Psoas muscle (tissue), 8 donors: ENCODE measurements around the gene CUEDC1. TPM values are rescaled to one million over a fixed set of nuclear protein-coding genes. Genes with fewer than 3 reads are reported as not detected.

Source experiments
- ATAC-seq, 4 donors: fragments of 200-7000 bp; cut with Tn5 transposase; one replicate each; pipeline ENCODE4 v1.9.1; 2020; ENCODE audit warnings: moderate library complexity in 3 of 4, mild to moderate bottlenecking in 2 of 4
- DNase-seq, 2 donors: peaks; one replicate each; pipeline ENCODE4 v3.0.0-alpha.2; 2020
- H3K27ac ChIP-seq: fragments of 200-600 bp; one replicate; pipeline ENCODE4 v1.8.0; 2022
- H3K27me3 ChIP-seq, 3 donors: fragments of 200-600 bp in 1 of 3; one replicate each; pipeline versions ENCODE4 v1.6.1 to v1.8.0; 2013 to 2022; ENCODE audit warnings: low read length in 2 of 3, mild to moderate bottlenecking in 2 of 3, moderate library complexity in 1 of 3; ENCODE audit not compliant: insufficient read depth in 3 of 3
- H3K36me3 ChIP-seq, 2 donors: fragments of 200-600 bp in 1 of 2; one replicate each; pipeline versions ENCODE4 v1.6.1 to v1.8.0; 2013 to 2022; ENCODE audit warnings: low read depth in 1 of 2, mild to moderate bottlenecking in 1 of 2, moderate library complexity in 1 of 2; ENCODE audit not compliant: insufficient read depth in 1 of 2
- H3K4me1 ChIP-seq: fragments of 200-600 bp; one replicate; pipeline ENCODE4 v1.8.0; 2022
- H3K4me3 ChIP-seq: fragments of 200-600 bp; one replicate; pipeline ENCODE4 v1.8.0; 2022; ENCODE audit warnings: mild to moderate bottlenecking
- H3K9me3 ChIP-seq: fragments of 200-600 bp; one replicate; pipeline ENCODE4 v1.8.0; 2022
- WGBS, 3 donors: extraction: QIAGEN DNeasy Blood & Tissue Kit; methylation state at CpG; one replicate each; pipeline versions ENCODE4 v1.1.6 to v1.1.7; 2013; 5-methylcytosine and 5-hydroxymethylcytosine counted together
- intact Hi-C, 2 donors: fragments of 100-400 bp; cut with DNase I; formaldehyde crosslinking; loops; one replicate each; pipeline versions ENCODE4 v1.11.0 to v1.14.2; 2022
- polyA plus RNA-seq, 3 donors: library from polyadenylated mRNA; stranded (reverse); fragments of 200-250 nt; gene quantifications; one replicate each; pipeline ENCODE4 v1.2.3, GENCODE V29; 2013
- total RNA-seq, 4 donors: library from RNA; stranded (reverse); fragmentation: NEBNext Ultra II Directional in 2 of 4; extraction: Animal tissue kit (Norgen Biotek cat#: 25700) in 2 of 4; gene quantifications; one replicate each; pipeline versions ENCODE4 v1.2.1 to v1.2.4, GENCODE V29; 2021 to 2023
- TF ChIP-seq, protein P1 (sequence below): fragments of 200-600 bp; IDR thresholded peaks from one replicate; pipeline ENCODE4 v1.8.0; 2022; ENCODE audit warnings: antibody characterized with exemption
- donor health status: healthy with polysubstance abuse.
- donor health status: DM: no; HTN: no; CAD: no; lungs with moderate emphysema.
- donor health status: Bipolar disorder and iron deficiency.
- donor health status: healthy.
- donor health status: DM: yes; HTN: yes; CAD: no.
- donor health status: DM: no; HTN: no; CAD: no.
- donor health status: DM: no; HTN: no; CAD: no.
- donor health status: DM: yes; HTN: yes; CAD: no.

The CUEDC1 gene
- total and polyA plus RNA-seq, 7 donors, result 28.0 to 67.2 (median 46.4) TPM

DNA sequence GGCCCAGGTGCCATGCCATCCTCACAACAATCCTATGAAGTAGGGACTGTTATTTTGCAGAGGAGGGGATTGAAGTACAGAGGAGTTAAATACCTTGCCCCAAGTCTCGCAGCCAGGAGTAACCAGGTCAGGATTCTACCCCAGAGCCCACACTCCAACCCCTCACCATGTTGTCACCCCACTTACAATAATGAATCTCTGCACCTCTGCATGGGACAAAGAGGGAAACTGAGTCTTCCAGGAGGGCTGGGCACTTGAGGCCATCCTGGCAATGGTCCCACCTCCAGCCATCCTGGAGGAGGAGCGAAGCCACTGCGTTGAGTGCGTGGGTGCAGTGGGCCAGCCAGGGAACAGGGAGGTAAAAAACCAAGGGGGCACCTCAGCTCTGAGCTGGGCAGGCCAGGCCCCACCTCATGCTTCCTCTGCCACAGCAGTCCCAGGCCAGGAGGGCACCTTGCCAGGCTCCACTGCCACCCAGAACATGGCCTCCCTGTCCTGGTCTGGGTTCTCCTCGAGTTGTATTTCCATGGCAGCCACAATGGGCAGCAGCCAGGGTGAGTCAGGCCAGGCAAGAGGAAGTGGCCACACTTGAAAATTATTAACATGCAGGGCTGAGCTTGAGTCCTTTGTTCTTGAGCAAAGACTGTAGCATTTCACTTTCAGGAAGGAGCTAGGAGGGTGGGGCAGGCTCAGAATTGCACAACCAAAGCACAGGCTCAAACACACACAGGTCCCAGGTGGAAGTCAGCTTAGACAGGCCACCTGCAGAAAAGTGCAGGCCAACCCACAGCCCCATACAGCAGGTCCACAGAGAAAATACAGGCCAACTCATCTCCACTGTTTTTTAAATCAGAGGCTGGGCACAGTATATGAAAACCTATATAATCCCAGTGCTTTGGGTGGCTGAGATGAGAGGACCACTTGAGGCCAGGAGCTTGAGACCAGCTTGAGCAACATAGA lies 52.1 kb downstream of the CUEDC1 start:
- intact Hi-C loops, result no loop called here
- no peak overlapping the region for H3K4me3 ChIP-seq
- no peaks in the 10 kb centered on the region for H3K27me3 ChIP-seq
- 44 to 62% (median 53%) methylated on average over 5 of the region's 5 CpGs for WGBS, 3 donors
- peak overlapping the region; percentile 82 for H3K27ac ChIP-seq
- DNase-seq (peak; percentile 87 to 95), ATAC-seq (peak; percentile 60 to 81 (median 69))
- TF ChIP-seq, protein P1, sequence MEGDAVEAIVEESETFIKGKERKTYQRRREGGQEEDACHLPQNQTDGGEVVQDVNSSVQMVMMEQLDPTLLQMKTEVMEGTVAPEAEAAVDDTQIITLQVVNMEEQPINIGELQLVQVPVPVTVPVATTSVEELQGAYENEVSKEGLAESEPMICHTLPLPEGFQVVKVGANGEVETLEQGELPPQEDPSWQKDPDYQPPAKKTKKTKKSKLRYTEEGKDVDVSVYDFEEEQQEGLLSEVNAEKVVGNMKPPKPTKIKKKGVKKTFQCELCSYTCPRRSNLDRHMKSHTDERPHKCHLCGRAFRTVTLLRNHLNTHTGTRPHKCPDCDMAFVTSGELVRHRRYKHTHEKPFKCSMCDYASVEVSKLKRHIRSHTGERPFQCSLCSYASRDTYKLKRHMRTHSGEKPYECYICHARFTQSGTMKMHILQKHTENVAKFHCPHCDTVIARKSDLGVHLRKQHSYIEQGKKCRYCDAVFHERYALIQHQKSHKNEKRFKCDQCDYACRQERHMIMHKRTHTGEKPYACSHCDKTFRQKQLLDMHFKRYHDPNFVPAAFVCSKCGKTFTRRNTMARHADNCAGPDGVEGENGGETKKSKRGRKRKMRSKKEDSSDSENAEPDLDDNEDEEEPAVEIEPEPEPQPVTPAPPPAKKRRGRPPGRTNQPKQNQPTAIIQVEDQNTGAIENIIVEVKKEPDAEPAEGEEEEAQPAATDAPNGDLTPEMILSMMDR, result no peak
- H3K9me3 ChIP-seq, result no peaks in the 10 kb centered on the region
- H3K4me1 ChIP-seq, result peaks cover 68% of the 10 kb centered on the region
- H3K36me3 ChIP-seq, result no peaks in the 10 kb centered on the region

- intact Hi-C loops, result no loop called here
- ATAC-seq, result no peak
Measured at GRCh38 chr17:57902117-57902799, 53.0 kb downstream of the CUEDC1 start.

GRCh38 chr17:57900991-57901743 lies 54.0 kb downstream of the CUEDC1 start:
- 81 to 92% (median 89%) methylated on average over 6 of the region's 6 CpGs for WGBS, 3 donors
- no peaks in the 10 kb centered on the region for H3K36me3 ChIP-seq
- H3K27ac ChIP-seq, result peak overlapping the region; percentile 82
- no peaks in the 10 kb centered on the region for H3K27me3 ChIP-seq
- intact Hi-C loops, result no loop called here
- no peaks in the 10 kb centered on the region for H3K9me3 ChIP-seq
- DNase-seq (peak in 1 of 2 donors; percentile 4), ATAC-seq (no peak)
- TF ChIP-seq, protein P1, result no peak
- H3K4me1 ChIP-seq, result peaks cover 71% of the 10 kb centered on the region
- no peak overlapping the region for H3K4me3 ChIP-seq

More at GRCh38 chr17:57902117-57902799, 53.0 kb downstream of the CUEDC1 start:
- no peak overlapping the region for H3K4me3 ChIP-seq
- peaks cover 75% of the 10 kb centered on the region for H3K4me1 ChIP-seq
- no peaks in the 10 kb centered on the region for H3K9me3 ChIP-seq
- WGBS, 3 donors, result 69 to 76% (median 72%) methylated on average over 13 of the region's 13 CpGs
- no peaks in the 10 kb centered on the region for H3K27me3 ChIP-seq
- peak in 1 of 2 donors; percentile 25 for DNase-seq
- TF ChIP-seq, protein P1, result no peak
- peak overlapping the region; percentile 82 for H3K27ac ChIP-seq
- H3K36me3 ChIP-seq, result no peaks in the 10 kb centered on the region

- H3K4me3 ChIP-seq, result no peak overlapping the region
- ATAC-seq (no peak), DNase-seq (peak in 1 of 2 donors; percentile 72)
- TF ChIP-seq, protein P1, result no peak
- no peaks in the 10 kb centered on the region for H3K9me3 ChIP-seq
- H3K4me1 ChIP-seq, result peaks cover 73% of the 10 kb centered on the region
- no peaks in the 10 kb centered on the region for H3K36me3 ChIP-seq
- no peaks in the 10 kb centered on the region for H3K27me3 ChIP-seq
- intact Hi-C loops, result no loop called here
- WGBS, 3 donors, result 73 to 94% (median 74%) methylated on average over 4 of the region's 4 CpGs
- peak overlapping the region; percentile 68 for H3K27ac ChIP-seq
Measured at GRCh38 chr17:57899822-57900221, 55.4 kb downstream of the CUEDC1 start.
